Upper lobe of right lung (tissue), 1 donor: ENCODE measurements around the gene SSB. TPM values are rescaled to one million over a fixed set of nuclear protein-coding genes. Genes with fewer than 3 reads are reported as not detected.
"Not testable (repeated sequence)": the region's sequence is repeated elsewhere in the genome, so short reads cannot be mapped to it uniquely, and the experiment has no call there.

Experiments
- ATAC-seq: fragments of 200-7000 bp; cut with Tn5 transposase; one replicate; pipeline ENCODE4 v1.9.1; 2020; ENCODE audit warnings: mild to moderate bottlenecking, moderate library complexity
- DNase-seq: peaks from one replicate; pipeline ENCODE4 v3.0.0-alpha.2; 2020
- H3K27ac ChIP-seq: fragments of 200-600 bp; one replicate; pipeline ENCODE4 v1.8.0; 2022
- H3K27me3 ChIP-seq: fragments of 200-600 bp; one replicate; pipeline ENCODE4 v1.8.0; 2022; ENCODE audit warnings: mild to moderate bottlenecking
- H3K36me3 ChIP-seq: fragments of 200-600 bp; one replicate; pipeline ENCODE4 v1.8.0; 2022
- H3K4me1 ChIP-seq: fragments of 200-600 bp; one replicate; pipeline ENCODE4 v1.8.0; 2022
- H3K4me3 ChIP-seq: fragments of 200-600 bp; one replicate; pipeline ENCODE4 v1.8.0; 2022; ENCODE audit warnings: mild to moderate bottlenecking
- H3K9me3 ChIP-seq: fragments of 200-600 bp; one replicate; pipeline ENCODE4 v1.8.0; 2022
- intact Hi-C: fragments of 100-400 bp; cut with DNase I; formaldehyde crosslinking; loops from one replicate; pipeline ENCODE4 v1.11.0; 2022
- total RNA-seq: library from RNA; stranded (reverse); fragmentation: NEBNext Ultra II Directional; extraction: Animal tissue kit (Norgen Biotek cat#: 25700); gene quantifications from one replicate; pipeline ENCODE4 v1.2.1, GENCODE V29; 2021
- TF ChIP-seq, protein P1 (sequence below): fragments of 200-600 bp; IDR thresholded peaks from one replicate; pipeline ENCODE4 v1.8.0; 2022; ENCODE audit warnings: antibody characterized with exemption
- donor health status: DM: no; HTN: yes; CAD: no; lungs with severe emphysema.

The SSB gene
- total RNA-seq, 1 donor from 2014 or later, result 70.7 TPM

DNA sequence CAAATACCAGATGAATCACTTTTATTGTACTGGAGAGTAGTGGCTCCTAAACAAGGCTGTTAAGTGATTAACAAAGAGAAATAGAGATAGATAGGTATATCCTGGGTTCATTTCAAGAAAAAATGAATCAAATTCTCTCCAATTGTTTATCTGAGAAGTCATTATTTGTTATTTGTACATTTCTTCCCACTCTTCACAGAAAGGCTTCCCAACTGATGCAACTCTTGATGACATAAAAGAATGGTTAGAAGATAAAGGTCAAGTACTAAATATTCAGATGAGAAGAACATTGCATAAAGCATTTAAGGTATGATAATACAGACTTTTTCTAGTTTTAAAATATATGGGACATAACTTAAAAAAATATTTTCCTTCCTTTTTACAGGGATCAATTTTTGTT lies 7.9 kb downstream of the SSB start:
- Histone ChIP-seq H3K27me3 (no peaks in the 10 kb centered on the region), H3K9me3 (no peaks in the 10 kb centered on the region), H3K4me3 (no peak overlapping the region), H3K27ac (no peak overlapping the region), H3K36me3 (peaks cover 88% of the 10 kb centered on the region), H3K4me1 (no peaks in the 10 kb centered on the region)
- TF ChIP-seq, protein P1, sequence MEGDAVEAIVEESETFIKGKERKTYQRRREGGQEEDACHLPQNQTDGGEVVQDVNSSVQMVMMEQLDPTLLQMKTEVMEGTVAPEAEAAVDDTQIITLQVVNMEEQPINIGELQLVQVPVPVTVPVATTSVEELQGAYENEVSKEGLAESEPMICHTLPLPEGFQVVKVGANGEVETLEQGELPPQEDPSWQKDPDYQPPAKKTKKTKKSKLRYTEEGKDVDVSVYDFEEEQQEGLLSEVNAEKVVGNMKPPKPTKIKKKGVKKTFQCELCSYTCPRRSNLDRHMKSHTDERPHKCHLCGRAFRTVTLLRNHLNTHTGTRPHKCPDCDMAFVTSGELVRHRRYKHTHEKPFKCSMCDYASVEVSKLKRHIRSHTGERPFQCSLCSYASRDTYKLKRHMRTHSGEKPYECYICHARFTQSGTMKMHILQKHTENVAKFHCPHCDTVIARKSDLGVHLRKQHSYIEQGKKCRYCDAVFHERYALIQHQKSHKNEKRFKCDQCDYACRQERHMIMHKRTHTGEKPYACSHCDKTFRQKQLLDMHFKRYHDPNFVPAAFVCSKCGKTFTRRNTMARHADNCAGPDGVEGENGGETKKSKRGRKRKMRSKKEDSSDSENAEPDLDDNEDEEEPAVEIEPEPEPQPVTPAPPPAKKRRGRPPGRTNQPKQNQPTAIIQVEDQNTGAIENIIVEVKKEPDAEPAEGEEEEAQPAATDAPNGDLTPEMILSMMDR, result no peak
- DNase-seq, result no peak
- ATAC-seq, result no peak
- intact Hi-C loops, result no loop called here

DNA sequence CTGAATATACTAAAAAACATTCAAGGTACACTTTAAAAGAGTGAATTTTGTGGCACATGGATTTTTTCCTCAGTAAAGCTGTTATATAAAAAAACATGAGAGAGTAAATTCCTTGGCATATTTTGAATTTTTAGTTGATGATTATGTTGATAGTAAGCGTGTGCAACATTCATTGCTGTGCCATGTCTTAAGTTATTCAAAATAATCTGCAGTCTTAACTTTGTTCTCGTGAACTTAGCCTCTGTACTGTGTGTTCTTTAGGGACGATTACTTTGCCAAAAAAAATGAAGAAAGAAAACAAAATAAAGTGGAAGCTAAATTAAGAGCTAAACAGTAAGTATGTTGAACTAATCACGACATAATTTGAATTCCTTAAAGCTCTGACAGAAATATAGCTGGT lies 9.6 kb downstream of the SSB start:
- Histone ChIP-seq H3K27me3 (no peaks in the 10 kb centered on the region), H3K4me3 (no peak overlapping the region), H3K9me3 (no peaks in the 10 kb centered on the region), H3K27ac (no peak overlapping the region), H3K4me1 (no peaks in the 10 kb centered on the region), H3K36me3 (peaks cover 90% of the 10 kb centered on the region)
- no peak for DNase-seq
- ATAC-seq, result no peak
- TF ChIP-seq, protein P1, result no peak
- intact Hi-C loops, result no loop called here

DNA sequence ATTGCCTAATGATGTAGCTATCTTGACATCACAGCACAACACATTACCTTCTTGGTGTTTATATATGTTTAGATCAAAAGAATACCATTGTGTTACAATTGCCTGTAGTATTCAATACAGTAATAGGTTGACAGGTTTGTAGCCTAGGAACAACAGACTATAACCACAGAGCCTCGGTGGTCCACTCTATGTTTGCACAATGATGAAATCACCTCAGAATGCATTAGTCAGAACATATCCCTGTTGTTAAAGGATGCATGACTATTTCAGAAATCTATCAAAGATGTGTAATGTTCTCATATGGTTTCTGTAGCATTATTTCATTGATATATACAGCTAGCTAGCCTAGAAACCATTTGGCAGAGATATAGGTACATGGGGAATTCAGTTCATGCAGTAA lies 17.2 kb downstream of the SSB start:
- ATAC-seq, result no peak
- Histone ChIP-seq H3K4me3 (no peak overlapping the region), H3K27me3 (no peaks in the 10 kb centered on the region), H3K9me3 (no peaks in the 10 kb centered on the region), H3K4me1 (no peaks in the 10 kb centered on the region), H3K36me3 (peaks cover 59% of the 10 kb centered on the region), H3K27ac (no peak overlapping the region)
- TF ChIP-seq, protein P1, result no peak
- DNase-seq, result no peak
- intact Hi-C loops, result no loop called here

DNA sequence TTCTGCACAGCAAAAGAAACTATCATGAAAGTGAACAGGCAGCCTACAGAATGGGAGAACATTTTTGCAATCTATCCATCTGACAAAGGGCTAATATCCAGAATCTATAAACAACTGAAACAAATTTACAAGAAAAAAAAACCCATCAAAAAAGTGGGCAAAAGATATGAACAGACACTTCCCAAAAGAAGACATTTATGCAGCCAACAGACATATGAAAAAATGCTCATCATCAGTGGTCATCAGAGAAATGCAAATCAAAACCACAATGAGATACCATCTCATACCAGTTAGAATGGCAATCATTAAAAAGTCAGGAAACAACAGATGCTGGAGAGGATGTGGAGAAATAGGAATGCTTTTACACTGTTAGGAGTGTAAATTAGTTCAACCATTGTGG lies 18.3 kb downstream of the SSB start:
- intact Hi-C loops, H3K27ac ChIP-seq, H3K27me3 ChIP-seq, ATAC-seq, H3K4me1 ChIP-seq, H3K4me3 ChIP-seq, DNase-seq, H3K9me3 ChIP-seq: not testable (repeated sequence)
- peaks cover 48% of the 10 kb centered on the region for H3K36me3 ChIP-seq

DNA sequence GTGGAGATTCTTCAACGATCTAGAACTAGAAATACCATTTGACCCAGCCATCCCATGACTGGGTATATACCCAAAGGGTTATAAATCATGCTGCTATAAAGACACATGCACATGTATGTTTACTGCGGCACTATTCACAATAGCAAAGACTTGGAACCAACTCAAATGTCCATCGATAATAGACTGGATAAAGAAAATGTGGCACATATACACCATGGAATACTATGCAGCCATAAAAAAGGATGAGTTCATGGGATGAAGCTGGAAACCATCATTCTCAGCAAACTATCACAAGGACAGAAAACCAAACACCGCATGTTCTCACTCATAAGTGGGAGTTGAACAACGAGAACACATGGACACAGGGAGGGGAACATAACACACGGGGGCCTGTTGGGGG lies 18.7 kb downstream of the SSB start:
- H3K4me1 ChIP-seq, ATAC-seq, DNase-seq, intact Hi-C loops, H3K9me3 ChIP-seq, H3K27me3 ChIP-seq, H3K4me3 ChIP-seq, H3K27ac ChIP-seq: not testable (repeated sequence)
- peaks cover 44% of the 10 kb centered on the region for H3K36me3 ChIP-seq

DNA sequence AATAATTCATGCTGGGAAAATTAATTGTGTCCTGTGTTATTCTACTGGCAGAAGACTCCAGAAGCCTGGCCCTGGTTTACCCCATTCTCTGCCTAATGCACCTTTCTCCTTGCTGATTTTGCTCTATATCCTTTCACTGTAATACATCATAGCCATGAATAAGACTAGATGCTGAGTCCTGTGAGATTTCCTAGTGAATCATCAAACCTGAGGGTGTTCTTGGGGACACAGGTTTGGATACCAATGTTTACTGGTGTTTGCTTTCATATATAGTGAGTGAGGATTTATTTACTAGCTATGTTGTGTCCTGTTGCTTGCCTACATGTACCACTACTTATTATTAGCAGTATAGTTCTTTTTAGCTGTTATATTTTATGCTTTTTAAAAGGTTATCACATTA lies 19.6 kb downstream of the SSB start:
- Histone ChIP-seq H3K27me3 (no peaks in the 10 kb centered on the region), H3K4me1 (peaks cover 10% of the 10 kb centered on the region), H3K27ac (no peak overlapping the region), H3K9me3 (no peaks in the 10 kb centered on the region), H3K36me3 (peaks cover 36% of the 10 kb centered on the region), H3K4me3 (no peak overlapping the region)
- intact Hi-C loops, result no loop called here
- DNase-seq (no peak), ATAC-seq (no peak)
- TF ChIP-seq, protein P1, result no peak

DNA sequence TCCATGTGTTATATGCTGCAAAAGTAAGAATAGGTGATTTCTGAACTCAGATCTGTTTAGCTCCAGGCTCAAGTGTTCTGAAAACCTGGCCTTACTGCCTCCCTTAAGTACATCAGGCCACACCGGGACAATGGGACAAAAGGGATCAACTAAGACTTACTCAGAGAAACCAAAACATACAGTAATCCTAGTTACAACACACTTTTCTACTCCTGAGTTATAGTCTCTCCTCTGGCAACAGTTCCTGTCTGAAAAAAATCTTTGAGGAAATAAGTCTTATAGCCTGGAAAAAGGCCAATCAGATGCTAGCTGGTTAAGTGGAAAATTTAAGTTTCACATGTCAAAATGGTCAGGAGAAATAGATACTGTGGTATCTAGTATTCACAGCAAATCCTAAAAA lies 20.4 kb downstream of the SSB start:
- TF ChIP-seq, protein P1, result no peak
- Histone ChIP-seq H3K27me3 (no peaks in the 10 kb centered on the region), H3K4me3 (no peak overlapping the region), H3K36me3 (peaks cover 27% of the 10 kb centered on the region), H3K4me1 (peaks cover 19% of the 10 kb centered on the region), H3K27ac (no peak overlapping the region), H3K9me3 (no peaks in the 10 kb centered on the region)
- intact Hi-C loops, result no loop called here
- ATAC-seq, result no peak
- no peak for DNase-seq

DNA sequence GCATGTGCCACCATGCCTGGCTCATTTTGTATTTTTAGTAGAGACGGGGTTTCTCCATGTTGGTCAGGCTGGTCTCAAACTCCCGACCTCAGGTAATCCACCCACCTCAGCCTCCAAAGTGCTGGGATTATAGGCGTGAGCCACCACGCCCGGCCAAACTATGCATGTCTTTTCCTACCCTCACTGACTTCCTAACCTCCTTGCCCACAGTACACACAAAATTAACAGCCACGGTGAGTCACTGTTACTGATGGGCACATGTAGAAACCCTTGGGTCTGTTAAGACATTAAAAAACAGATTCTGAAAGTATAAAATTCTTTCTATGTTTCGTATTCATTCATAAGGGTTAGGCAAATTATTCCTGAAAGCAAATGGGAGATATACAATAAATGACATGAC lies 21.4 kb downstream of the SSB start:
- Histone ChIP-seq H3K36me3 (peaks cover 17% of the 10 kb centered on the region), H3K4me1 (peaks cover 19% of the 10 kb centered on the region)
- ATAC-seq, H3K4me3 ChIP-seq, DNase-seq, H3K27me3 ChIP-seq, H3K9me3 ChIP-seq, intact Hi-C loops, H3K27ac ChIP-seq: not testable (repeated sequence)
